HUDEP-2 (cell line): ENCODE results near the gene DMD.

ENCODE experiments used
- DNase-seq, 76 experiments: peaks; one replicate each; lab custom pipeline; 2025; ENCODE audit not compliant: unreplicated experiment in 76 of 76; lab: John Stamatoyannopoulos, UW

Gene DMD

DNA sequence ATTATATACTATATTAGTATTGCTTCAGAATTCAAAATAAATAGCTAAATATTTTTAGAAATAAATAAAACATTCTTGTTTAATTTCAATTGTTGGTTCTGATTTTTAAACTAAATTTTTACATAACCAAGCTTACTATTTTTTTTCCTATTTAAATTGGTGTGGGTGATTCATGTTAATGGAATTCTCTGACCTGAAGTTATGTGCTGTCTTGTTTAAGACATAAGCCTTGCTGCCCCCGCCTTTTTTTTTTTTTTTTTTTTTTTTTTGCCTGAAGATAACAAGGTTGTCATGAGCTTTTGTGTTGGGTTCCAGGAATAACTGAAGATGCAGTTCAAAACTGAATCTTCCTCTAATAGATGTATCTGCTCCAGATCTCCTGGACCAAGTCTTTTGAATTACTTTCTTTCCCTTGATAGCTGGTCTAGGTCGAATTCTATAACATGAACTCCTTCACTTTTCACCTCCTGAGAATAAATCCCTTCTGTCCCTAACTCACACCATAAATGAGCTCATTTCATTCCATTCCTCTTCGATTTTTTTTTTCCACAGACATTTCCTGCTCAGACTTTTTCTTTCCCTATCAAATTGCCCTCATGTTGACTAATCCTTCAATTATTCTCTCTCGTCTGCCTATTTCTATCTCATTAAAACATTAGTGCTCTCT, 1878.1 kb downstream of the DMD start:
- peak in 3 of 76 experiments; percentile 1 to 16 (median 2) for DNase-seq

DNA sequence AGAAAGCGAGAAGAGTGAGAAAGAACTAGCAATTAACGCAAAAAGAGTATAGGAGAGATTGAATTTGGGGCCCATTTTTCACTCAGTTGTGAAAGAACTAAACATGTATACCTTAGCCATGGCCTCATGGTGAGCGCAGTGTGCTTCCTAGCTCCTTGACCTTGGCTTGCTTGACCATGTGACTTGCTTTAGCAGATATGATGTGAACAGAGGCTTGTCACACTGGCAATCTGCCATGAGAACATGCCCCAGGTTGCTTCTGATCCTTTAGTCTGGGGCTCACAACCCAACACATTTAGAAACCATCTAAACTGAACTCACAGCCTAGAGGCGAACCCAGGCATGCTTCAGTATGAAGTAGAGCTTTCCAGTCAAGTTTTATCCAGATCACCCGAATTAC, 1879.4 kb downstream of the DMD start:
- peak in 11 of 76 experiments; percentile 6 to 79 (median 69) for DNase-seq

DNA sequence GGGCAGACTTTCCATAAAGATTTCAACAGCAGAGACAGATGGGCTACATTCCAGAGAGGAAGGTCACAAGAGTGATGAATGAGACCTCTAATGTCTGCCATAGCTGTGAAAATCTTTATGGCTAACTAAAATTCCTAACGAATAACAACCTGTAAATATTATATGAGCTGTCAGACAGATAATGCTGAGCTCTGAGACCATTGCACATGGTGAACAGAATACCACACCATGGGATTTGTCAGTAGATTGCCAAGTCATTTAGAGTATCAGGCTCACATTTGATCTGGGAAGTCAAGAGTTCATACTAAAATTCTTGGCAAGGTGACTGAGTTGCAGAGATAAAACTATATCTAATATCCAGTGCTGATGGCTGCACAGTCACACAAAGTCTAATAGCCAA, 1880.3 kb downstream of the DMD start:
- DNase-seq = peak in 1 of 76 experiments; percentile 6

DNA sequence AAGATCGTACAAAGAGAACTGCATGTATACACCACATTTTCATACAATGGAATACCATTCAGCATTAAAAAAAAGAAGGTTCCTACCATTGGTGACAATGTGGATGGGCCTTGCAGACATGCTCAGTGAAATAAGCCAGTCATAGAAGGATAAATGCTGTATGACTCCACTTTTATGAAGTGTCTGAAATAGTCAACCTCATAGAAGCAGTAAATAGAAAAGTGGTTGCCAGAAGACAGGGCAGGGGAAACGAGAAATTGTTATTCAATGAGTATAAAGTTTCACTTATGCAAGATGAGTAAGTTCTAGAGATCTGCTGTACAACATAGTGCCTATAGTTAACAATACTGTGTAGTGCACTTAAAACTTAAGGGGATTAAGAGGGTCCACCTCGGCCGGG, 1882.1 kb downstream of the DMD start:
- no peak for DNase-seq

DNA sequence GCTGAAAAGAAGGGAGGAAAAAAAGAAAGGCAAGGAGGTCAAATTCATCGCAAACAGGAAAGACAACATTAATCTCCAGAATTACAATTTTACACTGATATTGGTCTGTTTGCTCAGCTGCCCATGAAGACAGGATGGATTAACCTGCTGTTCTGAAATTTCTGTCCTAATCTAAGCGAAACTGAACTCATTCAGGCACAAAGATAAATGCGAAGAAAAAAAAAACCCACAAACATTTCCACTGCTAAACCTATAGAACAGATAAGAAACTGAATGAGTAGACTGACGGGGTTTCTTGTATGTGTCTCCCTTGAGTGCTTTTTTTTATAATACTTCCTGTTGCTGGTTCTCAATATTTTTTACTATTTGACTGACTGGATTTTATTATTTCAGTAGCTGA, 1887.7 kb downstream of the DMD start:
- DNase-seq = peak in 7 of 76 experiments; percentile 1 to 55 (median 29)

DNA sequence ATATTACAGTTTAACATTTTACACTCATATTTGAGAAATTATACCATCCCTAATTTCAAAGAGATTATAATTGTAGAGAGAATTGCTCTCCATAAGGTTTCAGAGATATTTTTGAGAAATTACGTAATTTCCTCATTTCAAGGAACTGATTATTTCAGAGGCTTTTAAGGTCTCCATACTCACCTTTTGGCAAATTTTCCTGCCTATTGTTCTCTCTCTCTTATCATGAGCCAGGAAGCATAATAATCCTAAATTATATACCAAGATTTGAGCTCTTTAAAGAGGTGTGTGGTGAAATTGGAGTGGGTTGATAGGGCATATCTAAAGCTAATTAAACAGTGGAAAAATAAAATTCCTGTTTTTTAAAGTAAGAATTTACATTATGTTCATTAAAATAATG, 1890.6 kb downstream of the DMD start:
- no peak for DNase-seq

DNA sequence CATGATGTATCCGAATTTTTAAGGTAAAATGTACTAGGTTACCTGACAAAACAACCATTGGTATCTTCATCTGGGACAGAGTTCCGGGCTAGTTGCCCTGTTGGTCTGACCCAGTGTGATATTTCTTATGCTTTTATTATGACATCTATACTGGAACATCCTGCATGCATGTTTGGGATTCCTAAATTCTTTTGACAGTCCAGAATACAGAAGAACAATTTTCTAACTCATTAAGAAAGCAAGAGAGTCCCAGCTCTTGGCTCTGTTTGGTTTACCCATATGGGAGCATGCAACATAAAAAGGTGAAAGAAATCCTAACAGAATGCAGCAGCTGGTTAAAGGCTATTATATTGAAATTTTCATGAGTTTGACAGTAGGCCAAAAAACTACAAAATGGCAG, 1891.8 kb downstream of the DMD start:
- DNase-seq = no peak

DNA sequence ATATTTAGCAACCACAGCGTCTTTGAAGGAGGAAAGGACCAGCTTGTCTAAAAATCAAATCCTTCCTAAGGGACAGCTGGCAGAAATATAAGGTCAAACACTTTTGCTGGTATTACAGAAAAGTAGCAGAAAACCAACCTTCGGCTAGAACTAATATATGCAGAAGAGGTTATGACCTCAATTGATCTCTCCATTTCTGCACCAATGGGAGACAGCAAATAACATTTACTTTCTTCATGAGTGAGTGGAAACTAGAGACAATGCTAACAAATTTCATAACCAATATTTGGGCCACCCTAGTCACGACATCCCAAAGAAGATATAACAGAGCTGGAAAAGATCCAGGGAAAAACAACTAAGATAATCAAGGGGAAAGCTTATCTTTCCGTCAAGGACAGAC, 1892.5 kb downstream of the DMD start:
- DNase-seq = no peak

DNA sequence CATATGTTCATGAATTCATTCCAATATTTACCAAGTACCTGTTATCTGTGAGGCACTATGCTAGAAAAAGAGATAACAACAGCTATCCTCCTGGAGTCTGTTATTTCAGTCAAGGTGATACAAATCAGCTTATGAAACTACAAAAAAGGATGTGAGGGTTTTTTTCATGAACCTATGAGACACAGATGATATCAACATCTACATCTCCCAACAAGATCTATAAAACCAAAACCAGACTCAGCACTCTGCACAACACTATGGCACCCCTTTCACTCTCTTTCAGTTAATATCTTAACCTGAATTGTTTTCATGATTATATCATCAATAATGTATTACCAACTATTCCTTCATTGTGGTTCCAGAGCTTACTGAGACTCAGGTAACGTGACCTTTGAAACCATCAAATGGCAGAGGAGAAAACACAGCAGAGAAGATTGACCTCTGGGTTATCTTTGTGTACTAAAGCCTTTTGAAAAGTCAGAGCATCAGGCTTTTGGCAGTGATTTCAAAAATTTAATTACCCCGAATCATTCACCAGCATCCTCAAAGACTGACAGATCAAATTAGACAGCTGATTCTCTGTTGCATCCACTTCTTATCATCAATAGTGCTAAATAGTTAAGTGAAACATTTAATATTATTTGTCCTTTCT, 1894.9 kb downstream of the DMD start:
- no peak for DNase-seq

DNA sequence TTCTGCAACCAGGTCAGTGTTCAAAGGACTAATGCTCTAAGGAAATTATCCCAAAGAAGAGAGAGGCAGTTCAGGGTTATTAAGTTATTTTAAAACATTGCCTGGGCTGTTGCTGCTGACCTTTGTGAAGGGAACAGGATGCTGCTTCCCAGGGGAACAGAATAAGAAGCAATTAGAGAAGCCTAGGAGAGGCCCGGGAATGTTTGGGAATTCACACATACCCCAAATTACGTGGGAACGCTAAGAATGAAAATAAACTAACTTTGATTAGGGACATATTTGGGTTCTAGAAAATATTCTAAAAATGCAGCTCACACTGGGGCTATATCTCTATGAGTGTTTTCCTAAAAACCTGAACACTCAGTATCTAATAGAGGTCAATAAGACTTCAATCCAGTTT, 1896.4 kb downstream of the DMD start:
- DNase-seq = peak in 1 of 76 experiments; percentile 0

DNA sequence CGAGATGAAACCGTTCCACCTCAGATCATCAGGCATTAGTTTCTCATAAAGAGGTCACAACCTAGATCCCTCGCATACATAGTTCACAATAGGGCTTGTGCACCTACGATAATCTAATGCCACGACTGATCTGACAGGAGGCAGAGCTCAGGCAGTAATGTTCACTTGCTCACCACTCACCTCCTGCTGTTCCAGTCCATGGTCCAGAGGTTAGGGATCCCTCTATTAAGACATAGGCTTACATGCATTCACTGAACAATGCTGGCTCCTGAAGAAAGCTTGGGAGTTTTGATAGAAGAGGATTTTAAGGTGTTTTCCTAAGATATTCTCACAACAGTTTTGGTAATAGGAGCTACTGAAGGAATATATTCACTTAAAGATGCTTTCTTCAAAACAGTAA, 1903.4 kb downstream of the DMD start:
- no peak for DNase-seq

DNA sequence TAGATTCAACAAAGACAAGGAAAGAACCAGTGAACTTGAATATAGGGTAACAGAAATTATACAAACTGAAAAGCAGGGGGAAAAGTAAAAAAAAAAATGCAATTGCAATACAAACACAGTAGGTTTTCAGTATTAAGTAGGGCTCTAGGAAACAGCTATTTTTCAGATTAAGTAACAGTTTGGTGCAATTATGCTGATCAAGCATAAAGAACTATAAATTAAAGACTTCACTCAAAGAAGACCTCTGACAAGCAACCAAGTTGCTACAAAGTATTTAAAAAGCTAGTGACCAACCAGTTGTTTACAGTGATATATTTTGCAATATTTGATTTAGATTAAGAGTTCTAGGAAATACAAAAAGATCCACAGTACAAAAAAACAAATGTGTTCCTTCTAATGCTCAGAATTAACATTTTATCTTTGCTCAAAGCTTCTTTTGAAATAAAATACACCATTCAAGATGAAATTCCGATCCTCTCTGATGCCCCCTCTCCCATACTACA, 1908.7 kb downstream of the DMD start:
- DNase-seq = no peak

DNA sequence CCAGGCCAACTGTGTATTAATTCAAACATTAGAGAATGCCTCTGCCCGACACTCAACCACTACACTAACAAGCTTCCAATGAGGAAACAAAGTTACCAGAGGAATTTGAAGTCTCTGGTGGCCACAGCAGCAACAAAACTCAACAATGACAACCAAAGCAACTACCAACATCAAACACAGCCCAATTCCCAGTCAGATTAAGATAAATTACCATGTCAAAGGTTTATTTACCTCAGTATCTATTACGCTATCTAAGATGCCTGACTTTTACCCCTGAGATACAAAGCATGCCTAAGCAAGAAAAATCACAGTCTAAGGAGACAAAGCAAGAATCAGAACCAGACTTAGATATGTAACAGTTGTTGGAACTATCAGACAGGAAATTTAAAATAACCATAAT, 1909.4 kb downstream of the DMD start:
- DNase-seq = no peak

DNA sequence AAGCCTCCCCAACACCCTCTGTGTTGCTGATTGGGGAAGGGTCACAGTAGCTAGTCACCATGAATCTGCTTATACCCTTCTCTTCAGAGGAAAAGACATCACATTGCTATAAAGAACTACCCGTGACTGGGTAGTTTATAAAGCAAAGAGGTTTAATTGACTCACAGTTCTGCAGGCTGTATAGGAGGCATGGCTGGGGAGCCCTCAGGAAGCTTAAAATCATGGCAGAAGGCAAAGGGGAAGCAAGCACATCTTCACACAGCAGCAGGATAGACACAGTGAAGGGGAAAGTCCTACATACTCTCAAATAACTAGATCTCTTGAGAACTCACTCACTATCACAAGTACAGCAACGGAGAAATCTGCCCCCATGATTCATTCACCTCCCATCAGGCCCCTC, 1910.1 kb downstream of the DMD start:
- peak in 2 of 76 experiments; percentile 1 to 3 for DNase-seq

DNA sequence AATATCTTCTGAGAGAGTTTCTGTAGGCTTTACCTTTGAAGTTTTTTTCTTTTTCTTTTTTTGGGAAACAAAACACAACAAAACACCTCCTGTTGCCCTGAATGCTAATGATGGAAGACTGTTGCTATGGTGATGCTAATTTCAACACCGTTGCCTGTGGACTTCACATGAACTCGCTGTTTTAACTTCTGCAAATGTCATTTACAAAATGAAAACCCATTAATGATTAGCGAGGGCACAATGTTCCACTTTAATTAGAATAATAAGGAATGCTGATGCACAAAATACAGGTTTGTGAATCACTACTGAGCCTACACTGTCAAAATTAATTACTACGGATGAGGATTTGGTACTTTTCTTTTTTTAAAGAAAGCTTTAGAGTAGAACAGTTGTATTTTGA, 1912.4 kb downstream of the DMD start:
- no peak for DNase-seq

DNA sequence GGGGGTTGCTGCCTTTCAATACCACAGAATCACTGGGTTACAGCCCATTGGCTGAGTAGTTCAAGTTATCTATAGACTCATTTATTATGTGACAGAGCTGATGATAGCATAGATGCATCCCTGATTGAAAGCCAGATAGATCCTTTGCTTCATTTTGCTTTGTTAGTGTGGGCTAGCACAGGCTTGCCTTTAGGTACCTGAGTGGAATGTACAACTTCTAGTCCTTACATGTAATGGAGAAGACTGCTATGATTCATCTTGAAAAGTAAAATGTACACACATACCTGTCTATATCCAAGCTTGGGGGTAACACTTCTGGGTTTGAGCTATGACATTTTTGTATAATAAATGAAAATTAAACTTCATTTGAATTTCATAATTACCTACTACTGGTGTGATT, 1913.5 kb downstream of the DMD start:
- no peak for DNase-seq

DNA sequence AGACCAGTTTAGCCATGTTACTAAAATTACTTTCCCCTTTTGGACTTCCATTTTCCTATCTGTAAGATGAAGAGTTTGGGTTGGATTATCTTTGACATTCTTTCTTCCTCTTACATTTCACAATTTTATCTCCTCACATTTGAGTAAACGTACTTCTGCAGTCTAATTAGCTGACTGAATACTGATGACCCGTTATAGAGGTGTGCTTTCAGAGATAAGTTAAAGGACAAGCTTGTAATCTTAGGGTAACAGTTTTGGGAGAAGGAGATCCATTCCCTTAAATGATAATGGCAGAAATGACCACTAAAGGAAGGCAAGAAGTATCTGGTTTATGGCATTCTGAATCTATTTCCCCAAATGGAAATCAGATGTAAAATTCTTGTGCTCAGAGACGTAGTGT, 1916.9 kb downstream of the DMD start:
- no peak for DNase-seq

DNA sequence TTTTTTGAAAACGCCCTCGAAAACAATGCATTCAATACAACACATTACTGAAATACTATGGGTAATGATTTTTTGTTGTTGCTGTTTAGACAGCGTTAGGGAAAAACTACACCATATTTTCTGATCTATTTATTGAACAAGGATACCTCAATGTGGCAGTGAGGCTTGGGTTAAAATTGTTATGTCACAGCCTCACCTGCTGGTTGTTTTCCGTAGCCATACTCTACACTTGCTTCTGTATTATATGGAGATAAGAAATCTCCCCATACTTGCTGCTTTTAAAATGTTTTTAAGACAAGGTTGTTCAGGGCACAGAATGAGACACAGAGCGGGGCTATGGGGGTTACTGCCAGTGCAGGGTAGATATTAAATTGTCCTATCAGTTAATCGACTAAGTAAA, 1917.9 kb downstream of the DMD start:
- DNase-seq = no peak

DNA sequence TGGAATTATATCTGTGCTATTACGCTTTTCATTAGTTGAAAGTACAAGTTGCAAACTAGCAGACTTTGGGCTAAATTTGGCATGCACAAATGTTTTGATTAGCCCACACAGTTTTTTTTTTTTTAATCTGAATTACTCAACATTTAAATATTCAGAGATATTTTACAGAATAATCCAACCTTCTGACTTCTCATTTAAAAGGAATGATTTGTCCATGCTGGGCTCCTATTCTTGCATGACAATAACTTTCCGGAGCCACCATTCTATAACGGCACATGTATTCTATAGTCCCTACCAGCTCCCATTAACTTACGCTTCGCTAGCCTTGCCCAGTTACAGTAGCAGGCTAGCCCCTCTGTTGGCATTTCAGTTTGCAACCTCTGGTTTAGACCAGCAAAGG, 1920.2 kb downstream of the DMD start:
- DNase-seq = no peak

DNA sequence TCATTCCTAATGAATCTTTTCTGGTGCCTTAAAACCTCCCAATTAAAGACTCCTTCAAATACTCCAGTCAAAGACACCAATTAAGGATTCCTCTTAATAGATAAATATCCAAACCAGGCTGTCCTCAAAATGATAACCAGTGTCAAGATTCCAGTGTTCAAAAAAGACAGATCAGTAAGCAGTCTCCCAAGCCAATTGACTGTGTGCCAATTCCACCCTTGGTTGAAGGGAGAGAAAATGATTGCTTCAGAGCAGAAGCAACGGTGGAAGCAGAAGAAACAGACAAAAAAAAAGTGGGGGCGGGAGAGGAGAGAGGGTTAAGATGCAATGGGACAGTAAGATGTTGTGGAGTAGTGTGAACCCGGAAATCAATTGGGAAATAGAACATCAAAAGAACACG, 1923.5 kb downstream of the DMD start:
- peak in 4 of 76 experiments; percentile 1 to 5 (median 4) for DNase-seq

DNA sequence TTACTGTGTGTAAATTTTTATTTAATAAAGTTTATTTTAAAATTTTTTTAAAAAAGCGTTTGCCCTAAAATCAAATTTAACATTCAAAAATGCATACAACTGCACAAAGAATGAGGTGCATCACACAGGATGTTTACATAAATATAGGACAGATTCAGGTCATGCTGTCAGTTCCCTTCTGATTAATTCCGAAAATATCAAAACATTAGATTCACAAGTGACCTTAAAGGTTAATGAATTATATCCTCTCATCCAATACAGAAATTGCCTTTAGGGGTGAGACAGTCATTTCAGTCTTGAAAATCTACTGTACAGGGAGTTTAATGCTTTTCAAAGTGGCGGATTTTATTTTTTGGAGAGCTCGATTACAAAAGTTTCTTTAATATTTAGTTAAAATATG, 1930.8 kb downstream of the DMD start:
- DNase-seq = no peak

DNA sequence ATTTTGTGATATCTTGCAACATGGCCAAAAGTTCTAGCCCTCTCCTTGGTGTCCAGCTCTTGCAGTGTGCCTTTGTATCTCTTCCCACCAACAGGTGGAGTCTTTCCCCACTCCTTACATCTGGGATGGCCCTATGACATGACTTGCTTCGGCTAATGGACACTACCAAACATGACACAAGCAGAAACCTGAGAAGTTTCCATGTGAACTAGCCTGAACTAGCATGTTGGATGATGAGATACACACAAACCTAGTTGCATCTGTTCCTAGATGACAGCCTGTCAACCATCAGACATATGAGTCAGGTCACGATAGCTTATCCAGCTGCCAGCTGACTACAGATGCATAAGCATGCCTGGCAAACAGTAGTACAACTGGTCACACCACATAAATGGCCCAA, 1932.0 kb downstream of the DMD start:
- DNase-seq = peak in 8 of 76 experiments; percentile 1 to 46 (median 15)

DNA sequence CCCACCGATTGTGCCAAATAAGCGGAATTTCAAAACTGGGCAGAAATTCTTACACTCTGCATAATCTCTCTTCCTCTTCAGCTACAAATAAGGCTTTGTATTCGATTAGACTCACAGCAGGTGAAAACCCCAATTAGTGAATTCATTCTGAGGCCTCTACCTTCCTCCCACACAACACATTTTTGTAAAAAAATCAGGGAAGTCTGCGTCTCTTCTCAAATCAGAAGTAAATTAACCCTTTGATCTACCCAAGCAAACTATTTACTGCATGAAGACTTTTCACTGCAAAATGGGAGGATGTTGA, 1938.9 kb downstream of the DMD start:
- no peak for DNase-seq
